KMS-11 (cell line): ENCODE results near the gene MDN1.

Source experiments
- H2AFZ ChIP-seq: fragments of 200-600 bp; sonication (generic); 2 replicates; pipeline ENCODE4 v1.6.1; 2016; ENCODE audit warnings: antibody characterized with exemption, mixed run types, low read depth
- H3K27ac ChIP-seq: fragments of 200-600 bp; sonication (generic); 2 replicates; pipeline ENCODE4 v1.6.1; 2016; ENCODE audit warnings: mild to moderate bottlenecking, mixed run types
- H3K27me3 ChIP-seq: fragments of 200-600 bp; sonication (generic); 2 replicates; pipeline ENCODE4 v1.6.1; 2017; ENCODE audit warnings: mild to moderate bottlenecking, low read depth, mixed run types, moderate library complexity; ENCODE audit not compliant: insufficient read depth
- H3K36me3 ChIP-seq: fragments of 200-600 bp; sonication (generic); 2 replicates; pipeline ENCODE4 v1.6.1; 2017; ENCODE audit warnings: mild to moderate bottlenecking, mixed run types; ENCODE audit not compliant: insufficient read depth
- H3K4me1 ChIP-seq: fragments of 200-600 bp; sonication (generic); 2 replicates; pipeline ENCODE4 v1.6.1; 2016; ENCODE audit warnings: mild to moderate bottlenecking, low read depth, mixed run types; ENCODE audit not compliant: poor library complexity, severe bottlenecking
- H3K4me2 ChIP-seq: fragments of 200-600 bp; sonication (generic); 2 replicates; pipeline ENCODE4 v1.7.0; 2016; ENCODE audit warnings: mild to moderate bottlenecking, mixed run types
- H3K4me3 ChIP-seq: fragments of 200-600 bp; sonication (generic); IDR thresholded peaks from 2 replicates; pipeline ENCODE4 v1.6.1; 2017; ENCODE audit warnings: low read depth, low read length, mixed read lengths; ENCODE audit not compliant: insufficient read depth
- H3K79me2 ChIP-seq: fragments of 200-600 bp; sonication (generic); 2 replicates; pipeline ENCODE4 v1.6.1; 2016; ENCODE audit warnings: low read depth, mixed run types; ENCODE audit not compliant: insufficient read depth
- H3K9ac ChIP-seq: fragments of 200-600 bp; sonication (generic); 2 replicates; pipeline ENCODE4 v1.6.1; 2016; ENCODE audit warnings: mild to moderate bottlenecking, mixed run types
- H4K20me1 ChIP-seq: fragments of 200-600 bp; sonication (generic); 2 replicates; pipeline ENCODE4 v1.6.1; 2016; ENCODE audit warnings: mild to moderate bottlenecking, mixed run types; ENCODE audit not compliant: insufficient read depth
- TF ChIP-seq, protein P1 (sequence below): fragments of 200-600 bp; sonication (generic); conservative IDR thresholded peaks from 2 replicates; pipeline ENCODE4 v1.6.1; 2017; ENCODE audit warnings: low read depth, mild to moderate bottlenecking, antibody characterized with exemption, low read length, moderate library complexity, mixed read lengths

The MDN1 gene

GRCh38 chr6:89729818-89730217 is 89.8 kb downstream of the MDN1 start:
- H3K4me1 ChIP-seq: no peaks in the 10 kb centered on the region
- no peaks in the 10 kb centered on the region for H4K20me1 ChIP-seq
- H3K36me3 ChIP-seq: no peaks in the 10 kb centered on the region; the same call in 1 of the 2 replicates
- H3K4me2 ChIP-seq: no peak overlapping the region
- H3K27ac ChIP-seq: no peak overlapping the region
- H2AFZ ChIP-seq: no peak overlapping the region
- no peak overlapping the region for H3K4me3 ChIP-seq
- TF ChIP-seq, protein P1, sequence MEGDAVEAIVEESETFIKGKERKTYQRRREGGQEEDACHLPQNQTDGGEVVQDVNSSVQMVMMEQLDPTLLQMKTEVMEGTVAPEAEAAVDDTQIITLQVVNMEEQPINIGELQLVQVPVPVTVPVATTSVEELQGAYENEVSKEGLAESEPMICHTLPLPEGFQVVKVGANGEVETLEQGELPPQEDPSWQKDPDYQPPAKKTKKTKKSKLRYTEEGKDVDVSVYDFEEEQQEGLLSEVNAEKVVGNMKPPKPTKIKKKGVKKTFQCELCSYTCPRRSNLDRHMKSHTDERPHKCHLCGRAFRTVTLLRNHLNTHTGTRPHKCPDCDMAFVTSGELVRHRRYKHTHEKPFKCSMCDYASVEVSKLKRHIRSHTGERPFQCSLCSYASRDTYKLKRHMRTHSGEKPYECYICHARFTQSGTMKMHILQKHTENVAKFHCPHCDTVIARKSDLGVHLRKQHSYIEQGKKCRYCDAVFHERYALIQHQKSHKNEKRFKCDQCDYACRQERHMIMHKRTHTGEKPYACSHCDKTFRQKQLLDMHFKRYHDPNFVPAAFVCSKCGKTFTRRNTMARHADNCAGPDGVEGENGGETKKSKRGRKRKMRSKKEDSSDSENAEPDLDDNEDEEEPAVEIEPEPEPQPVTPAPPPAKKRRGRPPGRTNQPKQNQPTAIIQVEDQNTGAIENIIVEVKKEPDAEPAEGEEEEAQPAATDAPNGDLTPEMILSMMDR: no peak
- no peaks in the 10 kb centered on the region for H3K27me3 ChIP-seq
- H3K9ac ChIP-seq: no peak overlapping the region
- H3K79me2 ChIP-seq: no peaks in the 10 kb centered on the region

DNA sequence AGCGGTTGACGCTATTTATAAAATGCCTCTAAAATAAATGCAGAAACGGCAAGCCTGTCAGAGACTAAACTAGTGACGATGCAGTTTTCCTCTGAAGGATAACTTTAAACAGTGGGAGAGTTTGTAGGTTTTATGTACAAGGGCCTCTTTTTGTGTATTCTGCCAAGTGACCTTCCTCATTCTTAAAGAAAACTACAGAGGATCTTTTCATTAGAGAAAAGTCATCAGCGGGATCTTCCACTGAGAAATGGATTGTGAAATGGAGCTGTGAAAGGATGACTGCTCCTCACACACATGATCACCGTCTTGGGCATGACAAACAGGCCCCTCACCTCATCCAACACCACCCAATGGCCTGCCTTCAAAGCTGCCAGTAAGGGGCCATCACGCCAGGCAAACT is 92.1 kb downstream of the MDN1 start:
- no peaks in the 10 kb centered on the region; the same call in 1 of the 2 replicates for H3K36me3 ChIP-seq
- no peak overlapping the region for H3K27ac ChIP-seq
- TF ChIP-seq, protein P1: no peak
- H3K4me1 ChIP-seq: no peaks in the 10 kb centered on the region
- H4K20me1 ChIP-seq: no peaks in the 10 kb centered on the region
- H3K79me2 ChIP-seq: no peaks in the 10 kb centered on the region
- no peak overlapping the region for H2AFZ ChIP-seq
- no peak overlapping the region for H3K4me3 ChIP-seq
- no peak overlapping the region for H3K9ac ChIP-seq
- no peak overlapping the region for H3K4me2 ChIP-seq
- H3K27me3 ChIP-seq: no peaks in the 10 kb centered on the region

DNA sequence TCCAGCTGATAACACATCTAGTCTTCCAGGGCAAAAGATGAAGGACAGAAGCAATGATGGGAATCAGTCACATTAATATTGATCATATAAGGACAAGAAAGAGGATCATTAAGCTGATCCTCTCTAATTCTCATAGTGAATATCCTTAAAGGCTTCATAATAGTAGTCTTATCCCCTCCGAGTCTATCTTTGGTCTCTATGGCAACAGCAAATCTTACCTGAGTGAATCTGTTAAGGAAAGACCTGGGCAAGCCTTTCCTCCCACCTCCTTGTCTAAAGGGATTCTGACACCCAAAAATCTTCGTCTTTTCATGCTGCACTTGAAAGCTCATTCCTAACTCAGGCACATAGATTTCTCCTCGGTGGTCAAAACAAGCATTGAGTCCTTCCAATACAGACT is 94.6 kb downstream of the MDN1 start:
- H2AFZ ChIP-seq: no peak overlapping the region
- H3K9ac ChIP-seq: no peak overlapping the region
- no peaks in the 10 kb centered on the region for H3K79me2 ChIP-seq
- no peaks in the 10 kb centered on the region for H3K27me3 ChIP-seq
- H3K4me3 ChIP-seq: no peak overlapping the region
- no peak overlapping the region for H3K27ac ChIP-seq
- H3K36me3 ChIP-seq: no peaks in the 10 kb centered on the region
- no peak overlapping the region for H3K4me2 ChIP-seq
- TF ChIP-seq, protein P1: no peak
- no peaks in the 10 kb centered on the region for H3K4me1 ChIP-seq
- H4K20me1 ChIP-seq: no peaks in the 10 kb centered on the region

DNA sequence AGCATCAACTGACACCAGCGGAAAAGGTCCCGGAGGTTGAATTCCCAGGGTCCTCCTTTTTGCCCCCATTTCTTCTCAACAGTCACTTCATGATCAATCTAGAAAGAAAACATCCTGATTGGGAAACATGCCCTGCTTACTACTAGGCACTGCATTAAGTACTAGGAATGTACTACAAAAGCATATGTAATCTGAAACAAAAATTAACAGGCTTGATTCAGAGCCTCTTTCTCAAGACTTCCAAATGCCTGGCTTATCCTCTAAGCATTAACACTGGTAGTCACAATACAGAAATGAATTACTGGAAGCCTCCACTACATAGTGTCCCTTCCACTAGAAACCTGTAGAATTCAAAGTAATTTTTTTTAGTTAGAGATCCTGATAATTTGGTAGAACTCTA is 96.5 kb downstream of the MDN1 start:
- no peaks in the 10 kb centered on the region for H3K27me3 ChIP-seq
- no peaks in the 10 kb centered on the region for H3K4me1 ChIP-seq
- H3K27ac ChIP-seq: no peak overlapping the region
- H3K36me3 ChIP-seq: no peaks in the 10 kb centered on the region
- H3K4me3 ChIP-seq: no peak overlapping the region
- no peak overlapping the region for H3K9ac ChIP-seq
- H4K20me1 ChIP-seq: no peaks in the 10 kb centered on the region
- H2AFZ ChIP-seq: no peak overlapping the region
- H3K79me2 ChIP-seq: no peaks in the 10 kb centered on the region
- TF ChIP-seq, protein P1: no peak
- H3K4me2 ChIP-seq: no peak overlapping the region

- Histone ChIP-seq H3K4me1 (no peaks in the 10 kb centered on the region), H3K4me2 (no peak overlapping the region), H3K4me3 (no peak overlapping the region), H3K27ac (no peak overlapping the region), H3K79me2 (no peaks in the 10 kb centered on the region), H2AFZ (no peak overlapping the region), H4K20me1 (no peaks in the 10 kb centered on the region), H3K27me3 (no peaks in the 10 kb centered on the region), H3K9ac (no peak overlapping the region), H3K36me3 (no peaks in the 10 kb centered on the region)
- TF ChIP-seq, protein P1: no peak
Measured at GRCh38 chr6:89716532-89716931, 103.1 kb downstream of the MDN1 start.
